ENCODE results near the gene PLEKHN1. TPM values are rescaled to one million over a fixed set of nuclear protein-coding genes. Genes with fewer than 3 reads are reported as not detected.

Gene PLEKHN1
- total RNA-seq, 1 experiment from 2014 or later: 9.1 TPM

DNA sequence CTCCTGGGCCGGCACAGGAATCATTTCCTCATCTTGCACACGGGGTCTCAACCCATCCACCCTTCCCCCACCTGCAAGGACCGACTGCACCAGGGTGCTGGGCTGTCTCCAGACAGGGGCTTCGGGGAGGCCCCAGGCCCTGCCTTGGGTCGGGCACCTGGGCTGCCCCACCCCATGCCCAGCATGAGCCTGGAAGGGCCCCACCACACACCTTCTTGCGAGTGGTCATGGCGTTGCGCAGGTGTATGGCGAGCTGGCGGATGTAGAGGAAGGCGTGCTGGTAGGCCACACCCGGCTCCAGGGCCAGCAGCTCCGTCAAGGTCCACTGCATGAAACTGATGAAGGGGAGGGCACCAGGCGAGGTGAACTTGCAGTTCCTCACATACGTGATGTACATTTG is 14.1 kb upstream of the PLEKHN1 start:
- intact Hi-C loops (cut with micrococcal nuclease; ENCODE audit: unreplicated experiment): no loop called here
- ChIA-PET CTCF (no interaction called here), POLR2A (ENCODE audit: unreplicated experiment) (no interaction called here)
- BruUV-seq (replicated peaks): no TSS peak
- peaks cover 30% of the 10 kb centered on the region for H4K20me1 ChIP-seq (ENCODE audit: insufficient read depth)
- no peak overlapping the region for H3K4me2 ChIP-seq
- DNase-seq: no peak
- no peaks in the 10 kb centered on the region for H3F3A ChIP-seq (ENCODE audit: insufficient read depth, low read depth)
- no peaks in the 10 kb centered on the region for H3K9me2 ChIP-seq (ENCODE audit: insufficient read depth)
- 0 out of 2 replicates have a peak, but pooled peaks cover 11% of the 10 kb centered on the region for H3K36me3 ChIP-seq (ENCODE audit: low read depth)
- no peaks in the 10 kb centered on the region for H3K27me3 ChIP-seq (ENCODE audit: insufficient read depth, low read depth)
- H3K27ac ChIP-seq: no peak overlapping the region
- no peaks in the 10 kb centered on the region for H3K9me3 ChIP-seq (ENCODE audit: insufficient read depth, low read depth)
- H3K4me3 ChIP-seq: no peak overlapping the region
- H3K4me1 ChIP-seq (replicated peaks; ENCODE audit: insufficient read depth): no peaks in the 10 kb centered on the region
- TF ChIP-seq, protein P1, sequence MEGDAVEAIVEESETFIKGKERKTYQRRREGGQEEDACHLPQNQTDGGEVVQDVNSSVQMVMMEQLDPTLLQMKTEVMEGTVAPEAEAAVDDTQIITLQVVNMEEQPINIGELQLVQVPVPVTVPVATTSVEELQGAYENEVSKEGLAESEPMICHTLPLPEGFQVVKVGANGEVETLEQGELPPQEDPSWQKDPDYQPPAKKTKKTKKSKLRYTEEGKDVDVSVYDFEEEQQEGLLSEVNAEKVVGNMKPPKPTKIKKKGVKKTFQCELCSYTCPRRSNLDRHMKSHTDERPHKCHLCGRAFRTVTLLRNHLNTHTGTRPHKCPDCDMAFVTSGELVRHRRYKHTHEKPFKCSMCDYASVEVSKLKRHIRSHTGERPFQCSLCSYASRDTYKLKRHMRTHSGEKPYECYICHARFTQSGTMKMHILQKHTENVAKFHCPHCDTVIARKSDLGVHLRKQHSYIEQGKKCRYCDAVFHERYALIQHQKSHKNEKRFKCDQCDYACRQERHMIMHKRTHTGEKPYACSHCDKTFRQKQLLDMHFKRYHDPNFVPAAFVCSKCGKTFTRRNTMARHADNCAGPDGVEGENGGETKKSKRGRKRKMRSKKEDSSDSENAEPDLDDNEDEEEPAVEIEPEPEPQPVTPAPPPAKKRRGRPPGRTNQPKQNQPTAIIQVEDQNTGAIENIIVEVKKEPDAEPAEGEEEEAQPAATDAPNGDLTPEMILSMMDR (conservative IDR thresholded peaks at IDR 0.05): no peak
- no peak for TF ChIP-seq EZH2 (IDR thresholded peaks at IDR 0.05; ENCODE audit: low read depth)
- H3K79me2 ChIP-seq (ENCODE audit: low read depth): peaks cover 9% of the 10 kb centered on the region
- H2AFZ ChIP-seq: no peak overlapping the region

DNA sequence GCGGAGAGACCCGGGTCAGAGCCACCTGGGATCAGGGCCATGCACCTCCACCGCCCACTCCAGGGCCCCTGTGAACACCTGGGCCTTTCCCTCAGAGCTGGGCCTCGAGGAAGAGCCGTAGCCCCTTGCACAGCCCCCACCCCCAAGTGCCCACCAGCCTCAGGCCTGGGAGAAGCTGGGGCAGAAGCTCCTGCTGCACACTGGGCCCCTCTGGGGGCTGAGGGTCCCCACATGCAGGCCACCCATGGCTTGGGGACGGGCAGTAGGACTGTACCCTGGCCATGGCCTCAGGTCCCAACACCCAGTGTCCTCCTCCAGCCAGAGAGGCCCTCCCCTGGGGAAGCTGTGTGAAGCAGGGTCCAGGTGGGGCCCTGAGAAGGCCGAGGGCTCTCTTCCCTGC is 13.7 kb upstream of the PLEKHN1 start:
- CTCF ChIA-PET: no interaction called here
- Histone ChIP-seq H3K27me3 (ENCODE audit: insufficient read depth, low read depth) (no peaks in the 10 kb centered on the region), H3K9me3 (ENCODE audit: insufficient read depth, low read depth) (no peaks in the 10 kb centered on the region), H3F3A (ENCODE audit: insufficient read depth, low read depth) (no peaks in the 10 kb centered on the region), H3K4me1 (replicated peaks; ENCODE audit: insufficient read depth) (peaks cover 3% of the 10 kb centered on the region), H3K9me2 (ENCODE audit: insufficient read depth) (no peaks in the 10 kb centered on the region), H3K79me2 (ENCODE audit: low read depth) (peaks cover 13% of the 10 kb centered on the region), H3K27ac (no peak overlapping the region), H3K36me3 (ENCODE audit: low read depth) (0 out of 2 replicates have a peak, but pooled peaks cover 11% of the 10 kb centered on the region), H2AFZ (no peak overlapping the region), H3K4me2 (no peak overlapping the region), H3K4me3 (no peak overlapping the region), H4K20me1 (ENCODE audit: insufficient read depth) (peaks cover 34% of the 10 kb centered on the region)
- no peak for DNase-seq
- TF ChIP-seq, protein P1 (conservative IDR thresholded peaks at IDR 0.05): no peak
- TF ChIP-seq EZH2 (IDR thresholded peaks at IDR 0.05; ENCODE audit: low read depth): no peak
- no TSS peak for BruUV-seq (replicated peaks)
- intact Hi-C loops (cut with micrococcal nuclease; ENCODE audit: unreplicated experiment): no loop called here
- POLR2A ChIA-PET (ENCODE audit: unreplicated experiment): no interaction called here

DNA sequence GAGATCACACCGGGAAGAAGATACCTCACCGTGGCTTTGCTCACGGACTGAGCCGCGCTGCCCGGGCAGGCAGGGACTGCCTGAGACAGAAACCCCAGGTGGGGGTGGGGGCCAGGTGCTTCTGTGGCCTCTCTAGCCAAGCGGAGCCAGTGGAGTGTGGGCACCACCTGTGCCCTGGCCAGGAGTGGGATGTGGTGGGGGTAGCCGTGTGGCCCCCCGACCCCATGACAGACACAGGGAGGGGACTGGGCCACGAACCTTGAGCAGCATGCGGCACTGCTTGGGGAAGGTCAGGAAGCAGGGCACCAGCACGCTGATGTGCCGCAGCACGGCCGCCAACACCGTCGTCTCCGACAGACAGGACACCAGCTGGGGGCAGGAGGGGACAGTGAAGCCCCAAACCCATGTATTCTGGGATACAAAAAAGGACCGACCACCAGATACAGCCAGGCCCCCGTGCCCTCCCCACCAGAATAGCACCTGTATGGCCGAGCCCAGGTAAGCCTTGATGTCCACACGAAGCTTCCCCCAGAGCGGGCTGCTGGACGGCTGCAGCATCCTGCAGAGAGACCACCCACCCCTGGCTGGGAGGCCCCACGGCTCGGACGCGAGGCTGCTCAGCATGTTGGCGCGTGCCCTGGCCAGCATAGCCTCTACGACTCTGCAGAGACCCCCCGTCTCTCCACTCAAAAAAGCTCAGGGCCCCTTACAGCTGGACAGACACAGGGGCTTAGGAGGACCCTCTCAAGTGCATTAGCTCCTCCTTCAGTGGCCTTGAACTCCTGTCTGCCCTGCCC is 12.6 kb upstream of the PLEKHN1 start:
- Histone ChIP-seq H3K4me1 (replicated peaks; ENCODE audit: insufficient read depth) (peaks cover 9% of the 10 kb centered on the region), H3K27ac (no peak overlapping the region), H3K4me3 (no peak overlapping the region), H3K4me2 (no peak overlapping the region), H3K79me2 (ENCODE audit: low read depth) (peaks cover 24% of the 10 kb centered on the region), H3F3A (ENCODE audit: insufficient read depth, low read depth) (no peaks in the 10 kb centered on the region), H3K9me3 (ENCODE audit: insufficient read depth, low read depth) (no peaks in the 10 kb centered on the region), H3K9me2 (ENCODE audit: insufficient read depth) (no peaks in the 10 kb centered on the region), H3K27me3 (ENCODE audit: insufficient read depth, low read depth) (no peaks in the 10 kb centered on the region), H3K36me3 (ENCODE audit: low read depth) (0 out of 2 replicates have a peak, but pooled peaks cover 11% of the 10 kb centered on the region), H2AFZ (no peak overlapping the region), H4K20me1 (ENCODE audit: insufficient read depth) (peaks cover 37% of the 10 kb centered on the region)
- TF ChIP-seq, protein P1 (conservative IDR thresholded peaks at IDR 0.05): no peak
- TF ChIP-seq EZH2 (IDR thresholded peaks at IDR 0.05; ENCODE audit: low read depth): no peak
- DNase-seq: no peak
- ChIA-PET CTCF (no interaction called here), POLR2A (ENCODE audit: unreplicated experiment) (no interaction called here)
- intact Hi-C loops (cut with micrococcal nuclease; ENCODE audit: unreplicated experiment): no loop called here
- no TSS peak for BruUV-seq (replicated peaks)
